Hepatic stellate cell (primary cell): ENCODE measurements around the gene SAMD4B.
"Not testable (repeated sequence)": the region's sequence is repeated elsewhere in the genome, so short reads cannot be mapped to it uniquely, and the experiment has no call there.

Source experiments
- DNase-seq: peaks from one replicate; pipeline ENCODE4 v3.0.0; 2011; ENCODE audit warnings: low spot score

Gene SAMD4B

GRCh38 chr19:39314016-39314728 is 28.0 kb upstream of the SAMD4B start:
- DNase-seq: no peak

DNA sequence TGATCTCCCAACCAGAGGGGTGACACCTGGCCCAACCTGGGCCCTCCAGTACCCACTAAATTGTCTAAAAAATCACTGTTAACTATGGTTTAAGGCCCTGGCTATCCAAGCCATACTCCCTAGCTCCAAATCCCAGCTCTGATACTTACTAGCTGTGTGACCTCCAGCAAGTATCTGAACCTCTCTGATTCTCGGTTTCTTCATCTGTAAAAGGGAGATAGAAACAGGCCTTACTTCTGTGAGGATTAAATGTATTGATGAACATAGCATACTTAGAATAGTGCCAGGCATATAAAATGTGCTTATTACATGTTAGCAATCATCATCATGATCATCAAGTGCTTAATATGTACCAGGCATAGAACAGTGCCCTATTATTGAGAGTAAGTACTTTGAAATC is 26.3 kb upstream of the SAMD4B start:
- DNase-seq: no peak

DNA sequence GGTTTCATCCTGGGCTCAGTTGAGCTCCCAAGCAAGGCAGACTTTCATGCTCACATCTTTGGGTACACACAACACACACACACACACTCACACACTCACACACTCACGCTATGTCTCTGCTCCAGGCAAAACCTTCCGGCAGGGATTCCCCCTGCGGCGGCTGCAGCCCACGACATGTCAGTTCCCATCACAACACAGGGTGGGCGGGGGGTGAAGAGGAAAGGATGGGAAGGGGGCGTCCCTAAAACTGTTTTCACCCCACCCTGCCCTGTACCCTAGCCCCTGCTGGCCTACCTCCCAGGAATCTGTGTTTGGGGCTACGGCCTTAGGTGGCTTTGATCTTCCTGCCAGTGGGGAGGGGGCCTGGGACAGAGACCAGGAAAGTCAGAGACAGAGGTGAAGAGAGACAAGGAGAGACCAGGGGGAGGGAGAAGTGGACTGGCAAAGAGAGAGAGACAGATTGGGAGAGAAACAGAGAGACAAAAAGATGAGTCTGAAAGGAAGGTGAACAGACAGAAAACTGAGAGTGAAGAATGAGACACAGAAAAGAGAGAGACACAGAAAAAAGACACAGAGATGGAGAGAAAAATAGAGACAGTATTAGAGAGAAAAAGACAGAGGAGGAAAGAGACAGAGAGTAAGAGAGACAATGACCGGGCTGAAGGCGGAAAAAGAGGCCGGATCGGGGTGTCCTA is 25.4 kb upstream of the SAMD4B start:
- no peak for DNase-seq

GRCh38 chr19:39317476-39317875 is 24.7 kb upstream of the SAMD4B start:
- DNase-seq: no peak

GRCh38 chr19:39318071-39318470 is 24.1 kb upstream of the SAMD4B start:
- DNase-seq: no peak

DNA sequence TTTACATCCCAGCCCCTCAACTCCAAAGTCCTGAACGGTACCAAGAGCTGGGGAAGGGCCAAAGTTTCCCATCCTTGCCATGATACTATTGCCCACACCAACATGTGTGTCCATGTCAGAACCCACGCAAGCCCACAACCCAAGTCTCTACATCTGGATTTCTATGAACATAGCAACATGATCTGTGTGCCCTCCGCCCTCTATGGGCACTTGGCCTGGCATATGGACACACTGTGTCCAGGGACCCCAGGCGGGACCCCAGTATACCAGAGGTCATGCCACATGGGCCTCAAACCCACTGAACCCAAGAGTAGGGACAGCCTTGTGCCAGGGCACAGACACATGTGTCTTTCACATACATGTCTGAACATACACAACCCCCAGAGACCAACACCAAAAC is 23.5 kb upstream of the SAMD4B start:
- DNase-seq: no peak

DNA sequence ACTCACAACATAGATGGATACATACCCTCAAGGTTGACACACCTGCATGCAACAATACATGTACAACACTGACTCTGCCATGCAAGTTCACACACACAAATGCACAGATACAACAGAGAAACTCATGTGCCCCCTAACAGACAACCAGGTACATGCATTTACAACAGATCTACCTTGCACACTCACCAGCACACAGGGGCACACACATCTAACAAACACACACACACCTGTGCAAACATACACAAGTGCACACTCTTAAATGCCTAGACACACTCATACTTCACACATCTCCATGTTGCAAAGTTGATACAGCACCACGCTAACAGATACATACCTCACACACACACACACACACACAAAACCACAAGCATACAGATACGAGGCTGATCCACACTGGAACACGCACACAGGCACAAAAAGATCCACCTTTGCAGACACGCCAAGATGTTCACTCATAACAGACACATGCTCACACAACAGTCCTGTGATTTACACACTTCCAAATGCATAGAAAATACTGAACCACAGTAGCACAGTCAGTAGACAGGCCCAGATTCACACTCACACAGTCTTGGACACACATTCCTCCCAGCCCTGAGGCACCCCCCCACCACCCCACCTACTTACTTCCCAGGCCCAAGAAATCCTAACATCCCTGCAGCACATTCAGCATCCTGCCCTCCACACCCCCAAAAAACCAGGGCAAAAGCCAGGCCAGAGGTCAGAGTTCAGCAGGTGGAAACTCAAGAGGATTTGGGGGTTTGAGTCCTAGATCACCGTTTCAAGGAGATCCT is 22.9 kb upstream of the SAMD4B start:
- no peak for DNase-seq

DNA sequence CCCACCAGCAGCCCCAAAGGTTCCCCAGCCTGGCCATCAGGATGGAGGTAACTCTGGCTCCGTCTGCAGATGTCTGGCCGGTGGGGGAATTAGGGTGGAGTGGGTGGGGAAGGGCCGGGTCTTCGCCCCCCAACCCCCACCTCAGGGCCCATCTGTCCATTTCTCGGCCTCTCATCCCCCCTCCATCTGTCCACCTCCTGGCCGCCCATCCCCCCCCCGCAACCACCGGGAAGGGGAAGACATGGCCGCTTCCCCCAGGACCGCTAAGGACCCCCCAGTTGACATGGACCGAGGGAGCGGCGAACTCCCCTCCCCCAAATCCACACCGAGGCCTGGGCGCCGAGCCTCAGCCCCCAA is 22.4 kb upstream of the SAMD4B start:
- no peak for DNase-seq

- no peak for DNase-seq
Measured at GRCh38 chr19:39321117-39321831, 20.9 kb upstream of the SAMD4B start.

- DNase-seq: no peak
Measured at GRCh38 chr19:39321832-39322176, 20.4 kb upstream of the SAMD4B start.

GRCh38 chr19:39324242-39324842 is 17.9 kb upstream of the SAMD4B start:
- DNase-seq: no peak

DNA sequence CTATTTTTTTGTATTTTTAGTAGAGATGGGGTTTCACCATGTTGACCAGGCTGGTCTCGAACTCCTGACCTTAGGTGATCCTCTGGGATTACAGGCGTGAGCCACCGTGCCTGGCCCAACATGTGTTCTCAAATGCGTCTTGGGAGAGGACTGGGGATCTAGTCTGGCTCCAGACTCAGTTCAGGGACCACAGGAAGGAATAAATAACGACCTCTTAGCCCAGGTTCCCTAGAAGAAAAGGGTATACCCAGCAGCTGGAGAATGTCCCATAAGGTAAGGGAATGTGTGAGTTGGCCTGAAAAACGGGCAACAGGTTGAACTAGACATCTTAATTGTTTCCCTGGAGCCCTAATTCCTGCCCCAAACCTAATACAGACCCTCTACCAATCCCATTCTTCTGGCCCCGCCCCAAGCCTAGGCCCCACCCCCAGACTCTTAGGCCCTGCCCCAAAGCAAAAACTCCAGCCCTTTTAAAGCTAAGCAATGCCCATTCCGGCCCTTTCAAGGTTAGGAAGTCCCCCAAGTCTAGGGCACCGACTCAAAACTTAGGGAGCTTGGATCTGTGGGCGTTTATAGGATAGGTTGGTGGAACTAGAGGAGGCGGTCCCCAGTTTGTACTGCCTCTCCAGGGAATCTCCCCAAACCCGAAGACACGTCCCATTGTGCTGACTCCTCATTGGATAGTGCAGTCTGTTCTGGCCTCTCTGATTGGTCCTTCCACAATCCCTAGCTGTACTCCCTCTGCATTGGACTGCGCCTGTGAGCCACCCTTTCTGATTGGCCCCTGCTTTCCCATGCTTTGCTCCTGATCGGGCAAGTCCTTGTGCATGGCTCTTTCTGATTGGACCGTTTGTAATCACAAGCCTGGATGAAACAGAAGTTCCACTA is 16.2 kb upstream of the SAMD4B start:
- peak; percentile 36 for DNase-seq

GRCh38 chr19:39327363-39328045 is 14.7 kb upstream of the SAMD4B start:
- no peak for DNase-seq

DNA sequence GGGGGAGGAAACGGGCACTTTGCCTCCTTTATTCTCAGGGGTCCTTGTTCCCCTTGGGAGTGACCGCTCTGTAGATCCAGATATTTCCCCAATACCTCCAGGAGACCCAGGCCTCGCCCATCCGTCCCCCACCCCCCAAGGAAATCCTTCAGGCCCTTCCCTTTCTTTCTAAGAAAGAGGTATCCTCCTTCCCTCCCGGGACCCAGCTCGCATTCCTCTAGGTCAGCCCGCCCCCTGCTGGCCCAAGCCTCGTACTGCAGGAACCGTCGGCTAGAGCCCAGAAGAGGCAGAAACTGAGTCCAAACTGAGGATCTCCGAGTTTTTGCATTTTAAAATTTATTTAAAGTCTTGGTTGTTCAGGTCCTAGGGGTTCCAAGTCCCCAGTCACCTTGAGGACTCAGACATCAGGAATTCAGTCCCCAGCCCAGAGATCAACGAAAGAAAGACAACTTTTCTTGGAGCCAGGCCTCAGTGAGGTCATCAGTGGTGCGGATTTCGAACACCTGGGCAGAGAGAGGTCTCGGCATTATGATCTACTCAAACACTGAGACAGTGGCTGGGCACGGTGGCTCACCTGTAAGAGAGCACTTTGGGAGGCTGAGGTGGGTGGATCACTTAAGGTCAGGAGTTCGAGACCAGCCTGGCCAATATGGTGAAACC is 14.0 kb upstream of the SAMD4B start:
- peak; percentile 85 for DNase-seq

GRCh38 chr19:39329948-39330347 is 12.3 kb upstream of the SAMD4B start:
- no peak for DNase-seq

GRCh38 chr19:39332293-39332692 is 9.9 kb upstream of the SAMD4B start:
- no peak for DNase-seq

DNA sequence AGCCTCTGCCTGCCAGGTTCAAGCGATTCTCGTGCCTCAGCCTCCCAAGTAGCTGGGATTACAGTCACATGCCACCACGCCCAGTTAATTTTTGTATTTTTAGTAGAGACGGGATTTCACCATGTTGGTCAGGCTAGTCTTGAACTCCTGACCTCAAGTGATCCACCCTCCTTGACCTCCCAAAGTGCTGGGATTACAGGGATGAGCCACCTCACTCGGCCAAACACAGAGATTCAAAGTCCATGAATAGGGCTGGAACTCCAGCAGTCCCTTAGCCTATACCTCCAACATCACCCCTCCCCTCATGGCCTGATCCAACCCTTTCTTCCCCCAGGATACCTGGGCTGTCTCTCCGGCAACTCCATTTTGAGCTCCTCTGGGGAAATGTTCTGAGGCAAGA is 9.5 kb upstream of the SAMD4B start:
- DNase-seq: not testable (repeated sequence)

- no peak for DNase-seq
Measured at GRCh38 chr19:39333507-39333906, 8.7 kb upstream of the SAMD4B start.

DNA sequence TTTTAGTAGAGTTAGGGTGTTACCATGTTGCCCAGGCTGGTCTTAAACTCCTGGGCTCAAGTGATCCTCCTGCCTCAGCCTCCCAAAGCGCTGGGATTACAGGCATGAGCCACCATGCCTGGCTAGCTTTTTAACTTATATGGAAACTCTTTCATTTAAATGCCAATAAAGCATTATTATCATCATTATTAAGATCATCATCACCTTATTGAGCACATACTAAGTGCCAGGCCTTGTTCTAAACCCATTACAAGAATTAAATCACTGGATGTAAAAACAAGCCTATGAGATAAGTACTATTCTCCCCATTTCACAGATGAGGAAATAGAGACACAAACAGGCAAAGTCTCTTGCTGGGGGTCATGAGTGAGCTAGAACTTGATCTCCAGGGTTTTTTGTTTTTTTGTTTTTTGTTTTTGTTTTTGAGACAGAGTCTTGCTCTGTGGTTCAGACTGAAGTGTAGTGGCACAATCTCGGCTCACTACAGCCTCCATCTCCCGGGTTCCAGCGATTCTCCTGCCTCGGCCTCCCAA is 7.7 kb upstream of the SAMD4B start:
- no peak for DNase-seq

DNA sequence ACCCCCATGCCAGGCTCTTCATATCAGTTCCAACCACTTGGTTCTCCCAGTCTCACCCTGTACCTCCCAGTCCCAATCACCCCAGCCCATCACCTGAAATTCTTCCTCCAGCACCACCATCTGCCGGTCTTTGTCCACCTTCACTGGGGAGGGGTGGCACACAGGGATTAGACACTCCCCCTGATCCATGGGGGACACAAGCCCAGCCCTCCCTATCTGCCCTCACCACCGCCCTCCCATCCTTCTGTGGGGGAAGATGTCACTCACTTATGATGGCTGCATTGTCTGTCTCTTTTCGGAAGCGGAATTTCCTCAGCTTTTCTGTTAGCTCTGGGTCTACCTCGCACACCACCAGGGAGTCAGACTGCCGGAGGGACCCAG is 7.1 kb upstream of the SAMD4B start:
- DNase-seq: peak; percentile 30
